Activated naive CD8-positive, alpha-beta T cell treated with anti-CD3 and anti-CD28 coated beads for 36 hours (primary cell): ENCODE data around the gene MSMO1. TPM values are rescaled to one million over a fixed set of nuclear protein-coding genes. Genes with fewer than 3 reads are reported as not detected.

Experiments used
- DNase-seq: peaks from one replicate; pipeline ENCODE4 v3.0.0; 2021
- H3K27ac Mint-ChIP-seq: one replicate; pipeline ENCODE4 v1.8.0; 2022; ENCODE audit warnings: mild to moderate bottlenecking, moderate library complexity, mixed read lengths
- H3K27me3 Mint-ChIP-seq: one replicate; pipeline ENCODE4 v1.8.0; 2022; ENCODE audit warnings: mild to moderate bottlenecking, mixed read lengths
- H3K36me3 Mint-ChIP-seq: one replicate; pipeline ENCODE4 v1.8.0; 2021; ENCODE audit warnings: mild to moderate bottlenecking, mixed read lengths
- H3K4me1 Mint-ChIP-seq: one replicate; pipeline ENCODE4 v1.8.0; 2021; ENCODE audit warnings: mixed read lengths
- H3K4me3 Mint-ChIP-seq: one replicate; pipeline ENCODE4 v1.8.0; 2022; ENCODE audit warnings: mild to moderate bottlenecking, moderate library complexity, mixed read lengths
- H3K9me3 Mint-ChIP-seq: one replicate; pipeline ENCODE4 v1.8.0; 2022; ENCODE audit warnings: mixed read lengths
- total RNA-seq, 2 experiments: library from RNA; stranded (reverse); gene quantifications; one replicate each; pipeline ENCODE4 v1.2.3, GENCODE V29; 2021

The MSMO1 gene
- total RNA-seq, 2 experiments from 2014 or later: 29.2 to 30.0 TPM

DNA sequence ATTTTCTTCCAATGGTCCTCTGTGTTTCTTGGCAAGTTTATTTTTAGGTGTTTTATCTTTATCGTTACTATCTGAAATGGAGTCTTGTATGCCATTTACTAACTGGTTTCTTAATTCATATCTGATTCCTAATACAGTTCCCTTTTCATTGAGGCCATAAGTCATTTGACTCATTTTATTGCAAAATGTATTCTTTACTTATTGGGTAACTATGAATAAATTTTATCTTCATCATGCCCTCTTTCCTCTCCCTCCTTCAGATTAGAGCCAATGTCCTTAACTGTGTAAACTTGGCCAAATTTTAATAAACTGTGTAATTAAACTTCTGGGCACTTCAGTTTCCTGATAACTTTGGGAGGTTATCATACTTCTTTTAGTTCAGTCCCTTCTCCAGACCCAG is 19.3 kb upstream of the MSMO1 start:
- Mint-ChIP-seq H3K36me3 (peaks cover 26% of the 10 kb centered on the region), H3K27me3 (no peaks in the 10 kb centered on the region), H3K4me3 (no peak overlapping the region), H3K9me3 (no peaks in the 10 kb centered on the region), H3K27ac (no peak overlapping the region), H3K4me1 (no peaks in the 10 kb centered on the region)
- DNase-seq: no peak

DNA sequence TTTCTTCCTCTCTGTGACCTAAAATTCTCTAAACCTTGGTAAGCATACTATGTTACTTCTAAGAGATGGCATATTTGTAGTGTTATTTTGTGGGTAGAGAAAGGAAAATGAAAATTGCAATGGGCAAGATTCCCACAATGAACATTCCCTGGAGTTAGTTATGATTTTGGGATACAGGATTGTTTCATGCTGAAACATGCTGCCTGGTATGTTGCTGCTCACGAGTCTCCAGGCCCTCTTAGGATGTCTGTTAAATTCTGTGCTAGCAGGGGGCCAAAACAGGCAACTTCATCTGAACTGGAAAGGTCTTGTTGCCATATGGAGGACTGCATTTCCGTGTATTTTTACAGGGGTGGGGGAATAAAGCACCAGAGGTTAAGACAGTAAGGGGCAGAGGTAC is 18.9 kb upstream of the MSMO1 start:
- Mint-ChIP-seq H3K4me3 (no peak overlapping the region), H3K27me3 (no peaks in the 10 kb centered on the region), H3K4me1 (no peaks in the 10 kb centered on the region), H3K9me3 (no peaks in the 10 kb centered on the region), H3K36me3 (peaks cover 26% of the 10 kb centered on the region), H3K27ac (no peak overlapping the region)
- DNase-seq: no peak

DNA sequence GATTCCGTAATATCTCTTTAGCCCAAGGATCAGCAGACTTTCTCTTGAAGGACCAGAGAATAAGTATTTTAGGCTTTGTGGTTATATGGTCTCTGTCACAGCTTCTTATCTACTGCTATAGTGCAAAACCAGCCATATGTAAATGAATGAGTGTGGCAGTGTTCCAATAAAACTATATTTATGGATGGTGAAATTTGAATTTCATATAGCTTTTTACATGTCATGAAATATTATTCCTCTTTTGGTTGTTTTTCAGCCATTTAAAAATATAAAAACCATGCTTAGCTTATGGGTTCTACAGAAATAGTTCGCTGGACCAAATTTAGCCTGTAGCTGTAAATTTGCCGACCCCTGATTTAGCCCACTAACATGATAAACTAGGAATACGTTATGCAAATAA is 18.0 kb upstream of the MSMO1 start:
- H3K9me3 Mint-ChIP-seq: no peaks in the 10 kb centered on the region
- H3K4me3 Mint-ChIP-seq: no peak overlapping the region
- peaks cover 25% of the 10 kb centered on the region for H3K36me3 Mint-ChIP-seq
- no peak for DNase-seq
- no peak overlapping the region for H3K27ac Mint-ChIP-seq
- H3K4me1 Mint-ChIP-seq: no peaks in the 10 kb centered on the region
- H3K27me3 Mint-ChIP-seq: no peaks in the 10 kb centered on the region

DNA sequence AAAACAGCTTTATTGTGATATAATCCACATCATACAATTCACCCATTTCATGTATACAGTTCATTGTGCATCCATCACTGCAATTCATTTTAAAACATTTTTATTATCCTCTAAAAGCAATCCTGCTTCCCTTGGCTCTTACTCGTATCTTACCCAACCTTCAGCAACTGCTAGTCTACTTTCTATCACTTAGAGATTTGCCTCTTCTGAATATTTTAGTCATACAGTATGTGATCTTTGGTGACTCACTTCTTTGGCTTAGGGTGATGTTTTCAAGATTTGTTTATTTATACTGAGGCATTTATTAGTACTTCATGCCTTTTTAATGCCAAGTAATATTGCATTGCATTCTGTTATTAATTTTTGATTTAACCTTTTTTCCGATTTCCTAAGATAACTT is 15.0 kb upstream of the MSMO1 start:
- Mint-ChIP-seq H3K4me1 (no peaks in the 10 kb centered on the region), H3K9me3 (no peaks in the 10 kb centered on the region), H3K27ac (no peak overlapping the region), H3K36me3 (peaks cover 24% of the 10 kb centered on the region), H3K4me3 (no peak overlapping the region), H3K27me3 (no peaks in the 10 kb centered on the region)
- no peak for DNase-seq

DNA sequence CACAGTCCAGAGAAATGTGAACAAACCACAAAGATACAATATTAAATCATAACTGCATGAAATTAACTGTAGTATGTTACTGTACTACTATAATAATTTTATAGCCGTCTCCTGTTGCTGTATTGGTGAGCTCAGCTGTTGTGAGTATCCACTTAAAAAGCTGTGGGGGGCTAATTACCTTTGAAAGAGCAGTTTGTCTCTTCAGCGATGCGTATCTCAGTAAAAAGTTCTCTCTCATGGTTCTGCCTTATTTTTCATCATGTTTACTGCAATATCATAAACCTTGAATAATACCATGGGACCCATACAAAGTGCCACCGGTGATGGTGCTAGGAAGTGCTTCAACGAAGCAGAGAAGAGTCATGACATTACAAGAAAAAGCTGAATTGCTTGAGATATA is 8.4 kb upstream of the MSMO1 start:
- no peak overlapping the region for H3K4me3 Mint-ChIP-seq
- no peaks in the 10 kb centered on the region for H3K27me3 Mint-ChIP-seq
- no peaks in the 10 kb centered on the region for H3K9me3 Mint-ChIP-seq
- peaks cover 15% of the 10 kb centered on the region for H3K36me3 Mint-ChIP-seq
- no peaks in the 10 kb centered on the region for H3K4me1 Mint-ChIP-seq
- no peak overlapping the region for H3K27ac Mint-ChIP-seq
- no peak for DNase-seq

DNA sequence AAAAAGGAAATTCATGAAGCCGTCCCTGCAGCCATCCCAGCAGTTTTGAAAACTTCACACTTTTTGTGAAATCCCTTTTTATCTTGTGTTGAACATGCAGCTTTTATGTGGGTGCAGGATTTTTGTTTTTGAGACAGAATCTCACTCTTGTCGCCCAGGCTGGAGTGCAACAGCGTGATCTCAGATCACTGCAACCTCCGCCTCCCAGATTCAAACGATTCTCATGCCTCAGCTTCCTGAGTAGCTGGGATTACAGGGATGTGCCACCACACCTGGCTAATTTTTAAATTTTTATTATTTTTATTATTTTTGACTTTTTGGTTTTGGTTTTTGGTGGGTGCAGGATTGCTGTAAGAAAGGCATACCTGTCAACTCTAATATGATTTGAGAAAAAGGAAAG is 8.0 kb upstream of the MSMO1 start:
- Mint-ChIP-seq H3K27me3 (no peaks in the 10 kb centered on the region), H3K27ac (no peak overlapping the region), H3K4me3 (no peak overlapping the region), H3K36me3 (peaks cover 11% of the 10 kb centered on the region), H3K9me3 (no peaks in the 10 kb centered on the region), H3K4me1 (no peaks in the 10 kb centered on the region)
- DNase-seq: no peak

DNA sequence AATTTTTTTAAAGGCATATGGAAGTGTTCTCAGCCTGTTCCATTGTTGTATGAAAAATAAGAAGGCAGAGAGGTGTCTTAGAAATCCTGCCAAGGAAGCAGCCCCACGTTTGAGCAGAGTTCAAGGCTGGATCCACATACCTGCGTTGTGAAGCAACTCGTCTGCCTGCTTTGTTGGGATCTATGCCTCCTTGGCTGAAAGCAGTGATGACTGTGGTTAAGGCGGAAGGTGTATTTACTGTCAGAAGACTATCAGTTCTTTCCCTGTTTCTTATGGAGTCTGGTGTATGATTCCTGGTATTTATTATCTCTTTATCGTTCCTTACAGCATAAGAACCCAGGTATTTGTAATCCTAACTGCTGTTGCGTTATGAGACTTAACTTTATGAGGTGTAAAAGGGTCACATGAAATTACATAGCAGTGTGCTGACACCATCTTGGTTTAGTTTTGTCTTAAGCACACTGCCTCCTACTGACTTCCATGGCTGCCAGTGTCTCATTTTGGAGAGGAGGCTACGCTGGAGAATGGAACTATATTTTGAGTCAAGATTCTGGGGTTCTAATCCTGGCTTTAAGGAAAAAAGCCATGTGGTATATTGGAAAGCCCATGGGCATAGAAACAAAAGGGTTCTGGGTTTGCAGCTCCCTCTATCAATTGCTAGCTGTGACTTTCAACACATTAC is 3.1 kb upstream of the MSMO1 start:
- H3K4me3 Mint-ChIP-seq: no peak overlapping the region
- H3K9me3 Mint-ChIP-seq: no peaks in the 10 kb centered on the region
- H3K36me3 Mint-ChIP-seq: peaks cover 7% of the 10 kb centered on the region
- DNase-seq: no peak
- no peaks in the 10 kb centered on the region for H3K27me3 Mint-ChIP-seq
- H3K4me1 Mint-ChIP-seq: peaks cover 12% of the 10 kb centered on the region
- no peak overlapping the region for H3K27ac Mint-ChIP-seq

DNA sequence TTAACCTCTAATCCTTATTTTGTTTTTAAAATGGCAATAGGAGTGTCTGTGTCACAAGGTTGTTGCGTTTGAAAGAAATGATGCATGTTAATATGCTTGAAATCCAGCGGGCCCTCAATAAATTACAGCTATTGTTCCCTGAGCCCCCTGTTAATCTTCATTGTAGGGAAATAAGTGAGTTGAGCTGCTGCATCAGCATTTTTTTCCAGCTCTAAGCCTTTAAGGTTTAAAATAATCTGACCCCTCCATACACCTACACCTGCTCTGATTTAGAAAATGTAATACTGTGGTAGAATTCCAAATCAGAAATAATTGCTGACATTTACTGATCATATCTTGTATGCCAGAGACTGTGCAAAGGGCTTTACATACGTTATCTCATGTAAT is 2.6 kb upstream of the MSMO1 start:
- no peak overlapping the region for H3K4me3 Mint-ChIP-seq

DNA sequence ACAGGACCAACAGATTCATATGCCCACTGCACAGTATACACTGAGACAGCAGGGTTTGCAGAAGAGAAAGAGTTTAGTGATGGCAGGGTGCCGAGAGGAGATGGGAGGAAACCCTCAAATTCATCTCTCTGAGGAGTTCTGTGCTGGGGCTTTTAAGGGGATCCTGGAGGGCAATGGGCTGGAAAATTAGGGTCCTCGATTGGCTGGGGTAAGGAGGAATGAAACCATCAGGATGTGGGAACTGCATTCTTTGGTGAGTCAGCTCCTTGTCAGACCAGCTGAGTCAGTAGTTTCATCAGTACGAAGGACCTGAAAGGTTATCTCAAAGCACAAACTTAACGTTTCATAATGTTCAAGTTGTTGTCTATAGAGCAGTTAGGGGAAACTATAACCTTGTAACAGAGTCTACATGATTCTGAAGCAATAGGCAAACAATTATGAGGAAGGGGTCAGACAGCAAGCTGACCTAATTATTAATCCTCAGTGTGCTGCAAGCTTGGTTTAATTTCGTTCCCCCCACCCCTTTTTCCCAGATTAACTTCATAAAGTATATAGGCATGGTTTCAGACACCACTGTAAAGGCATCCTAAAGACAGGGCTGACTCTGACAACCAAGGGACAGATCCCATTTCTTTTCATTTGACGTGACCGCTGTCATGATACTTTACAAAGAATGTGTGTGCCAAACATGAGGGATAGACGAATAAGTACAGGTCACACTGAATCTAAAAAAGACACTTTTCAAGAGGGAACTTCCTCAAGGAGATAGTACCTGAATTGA is 1.5 kb upstream of the MSMO1 start:
- Mint-ChIP-seq H3K27ac (peak overlapping the region; percentile 1), H3K9me3 (no peaks in the 10 kb centered on the region), H3K4me1 (peaks cover 21% of the 10 kb centered on the region), H3K4me3 (peak overlapping the region; percentile 1), H3K27me3 (no peaks in the 10 kb centered on the region), H3K36me3 (peaks cover 10% of the 10 kb centered on the region)
- no peak for DNase-seq

More for the DNA sequence above, 2.6 kb upstream of the MSMO1 start:
- Mint-ChIP-seq H3K4me1 (peaks cover 15% of the 10 kb centered on the region), H3K27ac (no peak overlapping the region), H3K27me3 (no peaks in the 10 kb centered on the region), H3K9me3 (no peaks in the 10 kb centered on the region), H3K36me3 (peaks cover 8% of the 10 kb centered on the region)
- no peak for DNase-seq

DNA sequence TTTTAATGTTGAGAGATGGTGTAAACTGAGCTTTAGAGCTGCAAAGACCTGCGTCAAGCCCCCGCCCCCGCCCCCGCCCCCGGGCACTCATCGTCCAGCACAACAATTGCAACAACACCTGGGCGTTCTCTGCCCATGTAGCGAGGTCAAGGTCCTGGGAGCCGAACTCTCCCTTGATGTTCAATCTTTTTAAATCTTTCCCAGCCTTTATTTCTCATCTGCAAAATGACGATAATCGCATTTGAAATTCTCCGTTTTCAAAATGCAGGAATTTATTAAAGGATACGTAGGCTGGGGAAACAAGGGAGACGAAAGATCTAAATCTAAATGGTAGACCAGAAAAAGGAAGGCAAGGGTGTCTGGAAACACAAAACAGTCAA is 648 bp upstream of the MSMO1 start:
- Mint-ChIP-seq H3K27me3 (no peaks in the 10 kb centered on the region), H3K4me1 (peaks cover 27% of the 10 kb centered on the region), H3K9me3 (no peaks in the 10 kb centered on the region), H3K36me3 (peaks cover 15% of the 10 kb centered on the region), H3K4me3 (no peak overlapping the region), H3K27ac (no peak overlapping the region)
- no peak for DNase-seq

DNA sequence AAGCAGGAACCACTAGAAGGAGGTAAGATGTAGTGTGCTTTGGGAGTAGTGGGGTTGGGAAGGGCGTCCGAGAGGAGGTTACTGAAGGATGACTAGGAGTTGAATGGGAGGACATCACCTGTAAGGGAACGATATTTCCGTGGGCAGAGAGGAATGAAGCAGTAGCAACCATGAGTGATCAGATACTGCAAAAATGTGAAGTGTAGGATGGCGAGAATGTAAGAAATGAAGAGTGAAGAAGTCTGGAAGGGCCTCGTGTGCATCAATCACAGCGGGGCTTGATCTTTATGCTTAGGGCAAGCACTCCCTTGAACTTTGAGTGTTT is 594 bp downstream of the MSMO1 start:
- Mint-ChIP-seq H3K27ac (no peak overlapping the region), H3K9me3 (no peaks in the 10 kb centered on the region)
- no peak for DNase-seq

DNA sequence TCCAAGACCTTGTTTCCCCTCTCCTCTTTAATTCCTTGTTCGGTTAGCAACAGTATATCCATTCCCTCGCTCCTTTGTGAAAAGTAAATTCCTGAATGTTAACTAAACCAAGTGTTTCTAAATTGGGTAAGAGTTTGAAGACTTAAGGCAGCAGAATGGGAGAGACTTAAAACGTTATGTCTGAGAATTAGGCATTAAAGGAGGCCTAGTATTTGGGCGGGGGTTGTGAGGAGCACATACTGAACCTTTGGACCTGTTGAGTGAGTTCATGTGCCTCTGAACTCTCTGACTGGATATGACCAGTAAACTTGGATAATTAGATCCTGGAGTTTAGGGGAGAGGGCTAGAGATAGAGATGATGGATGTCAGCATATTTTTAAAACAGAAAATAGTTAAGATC is 1.2 kb downstream of the MSMO1 start:
- H3K36me3 Mint-ChIP-seq: peaks cover 23% of the 10 kb centered on the region
- H3K4me1 Mint-ChIP-seq: peaks cover 36% of the 10 kb centered on the region
- H3K27me3 Mint-ChIP-seq: no peaks in the 10 kb centered on the region
- no peak overlapping the region for H3K27ac Mint-ChIP-seq
- H3K4me3 Mint-ChIP-seq: no peak overlapping the region
- H3K9me3 Mint-ChIP-seq: no peaks in the 10 kb centered on the region
- DNase-seq: no peak

More for the DNA sequence above, 594 bp downstream of the MSMO1 start:
- Mint-ChIP-seq H3K4me1 (peaks cover 36% of the 10 kb centered on the region), H3K36me3 (peaks cover 23% of the 10 kb centered on the region), H3K4me3 (no peak overlapping the region), H3K27me3 (no peaks in the 10 kb centered on the region)

DNA sequence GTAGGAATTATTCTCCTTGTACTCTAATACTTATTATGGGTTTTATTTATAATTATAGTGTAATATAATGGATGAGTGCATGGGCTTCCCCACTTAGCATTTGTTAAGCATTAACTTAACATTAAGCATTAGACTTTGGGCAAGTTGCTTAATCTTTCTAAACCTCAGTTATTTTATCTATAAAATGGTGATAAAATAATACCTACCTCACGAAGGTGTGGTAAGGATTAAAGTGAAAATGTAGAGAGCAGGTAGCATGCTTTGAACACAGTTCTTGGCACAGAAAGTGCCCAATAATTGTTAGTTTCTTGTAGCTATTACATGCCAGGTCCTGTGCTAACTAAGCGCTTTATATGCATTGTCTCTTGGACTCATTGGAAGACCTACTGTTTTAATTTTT is 2.6 kb downstream of the MSMO1 start:
- Mint-ChIP-seq H3K9me3 (no peaks in the 10 kb centered on the region), H3K4me3 (no peak overlapping the region), H3K27ac (no peak overlapping the region), H3K27me3 (no peaks in the 10 kb centered on the region), H3K4me1 (peaks cover 42% of the 10 kb centered on the region), H3K36me3 (peaks cover 29% of the 10 kb centered on the region)
- DNase-seq: no peak

DNA sequence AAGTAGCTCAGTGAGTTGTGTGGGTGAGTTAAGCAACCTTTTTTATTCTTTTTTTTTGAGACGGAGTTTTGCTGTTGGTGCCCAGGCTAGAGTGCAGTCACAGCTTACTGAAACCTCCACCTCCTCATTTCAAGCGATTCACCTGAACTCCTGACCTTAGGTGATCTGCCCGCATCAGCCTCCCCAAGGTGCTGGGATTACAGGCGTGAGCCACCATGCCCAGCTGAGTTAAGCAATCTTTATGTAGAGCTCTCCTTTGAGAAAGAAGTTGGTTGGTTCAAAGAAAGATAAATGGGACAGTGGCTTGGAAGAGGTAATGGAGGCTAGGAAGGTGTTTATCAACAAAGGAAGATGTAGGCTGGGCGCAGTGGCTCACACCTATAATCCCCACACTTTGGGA is 3.2 kb downstream of the MSMO1 start:
- H3K4me3 Mint-ChIP-seq: peak overlapping the region; percentile 57
- peaks cover 41% of the 10 kb centered on the region for H3K4me1 Mint-ChIP-seq
- H3K9me3 Mint-ChIP-seq: no peaks in the 10 kb centered on the region
- no peaks in the 10 kb centered on the region for H3K27me3 Mint-ChIP-seq
- peak overlapping the region; percentile 54 for H3K27ac Mint-ChIP-seq
- H3K36me3 Mint-ChIP-seq: peaks cover 29% of the 10 kb centered on the region
- no peak for DNase-seq

DNA sequence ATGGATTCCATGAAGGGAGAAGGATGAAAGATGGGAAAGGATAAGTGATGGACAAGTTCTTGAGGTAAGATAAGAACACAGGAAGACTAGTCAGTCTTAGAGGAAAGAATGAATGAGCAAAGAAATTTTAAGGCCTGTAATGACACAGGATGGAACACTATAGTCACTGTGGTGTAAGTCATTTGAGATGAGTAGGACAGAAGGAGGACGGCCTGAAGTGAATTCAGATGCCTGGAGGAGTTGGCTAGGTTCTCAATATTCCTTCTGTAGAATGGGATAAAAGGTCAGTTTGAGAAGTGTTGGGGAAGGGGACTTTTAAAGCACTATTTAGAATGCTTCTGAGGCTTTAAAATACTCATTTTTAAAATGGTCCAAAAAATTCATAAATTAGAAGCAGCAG is 3.9 kb downstream of the MSMO1 start:
- peaks cover 36% of the 10 kb centered on the region for H3K4me1 Mint-ChIP-seq
- peak overlapping the region; percentile 8 for H3K4me3 Mint-ChIP-seq
- peaks cover 29% of the 10 kb centered on the region for H3K36me3 Mint-ChIP-seq
- peak overlapping the region; percentile 54 for H3K27ac Mint-ChIP-seq
- H3K9me3 Mint-ChIP-seq: no peaks in the 10 kb centered on the region
- no peaks in the 10 kb centered on the region for H3K27me3 Mint-ChIP-seq
- DNase-seq: no peak

DNA sequence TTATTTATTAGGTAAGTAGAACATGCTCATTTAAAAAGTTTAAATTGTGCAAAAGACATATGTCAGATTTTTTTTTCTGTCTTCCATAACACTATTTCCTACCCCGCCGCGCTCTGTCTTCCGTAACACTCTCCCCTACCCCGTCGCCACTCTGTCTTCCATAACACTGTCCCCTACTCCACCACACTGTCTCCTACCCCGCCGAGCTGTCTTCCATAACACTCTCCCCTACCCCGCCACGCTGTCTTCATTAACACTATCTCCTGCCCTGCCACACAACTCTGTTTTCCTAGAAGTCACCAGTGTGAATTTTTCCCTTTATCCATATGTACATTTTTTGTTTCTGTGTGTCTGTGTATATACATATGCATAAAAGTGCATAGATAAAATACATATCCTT is 4.4 kb downstream of the MSMO1 start:
- Mint-ChIP-seq H3K4me3 (no peak overlapping the region), H3K4me1 (peaks cover 39% of the 10 kb centered on the region), H3K27me3 (no peaks in the 10 kb centered on the region), H3K36me3 (peaks cover 29% of the 10 kb centered on the region), H3K27ac (no peak overlapping the region), H3K9me3 (no peaks in the 10 kb centered on the region)
- no peak for DNase-seq
